HepG2 (cell line): ENCODE data around the gene RNASE9. TPM values are rescaled to one million over a fixed set of nuclear protein-coding genes. Genes with fewer than 3 reads are reported as not detected.

Experiments used
- AHR ChIP-seq: IDR thresholded peaks from 2 replicates; pipeline ENCODE4 v1.6.1; 2018; ENCODE audit warnings: missing genetic modification reagents, missing compliant biosample characterization
- KLF16 ChIP-seq, 2 experiments: sonication (generic) in 1 of 2; formaldehyde crosslinking in 1 of 2; IDR thresholded peaks; 2 replicates each; pipeline versions ENCODE4 v1.6.1 to v1.8.0; 2016 to 2023; ENCODE audit warnings: missing genetic modification reagents in 2 of 2, missing compliant biosample characterization in 1 of 2
- TBX3 ChIP-seq: fragments of 450-650 bp; IDR thresholded peaks from 2 replicates; pipeline ENCODE4 v1.6.1; 2017; ENCODE audit warnings: antibody characterized with exemption, mild to moderate bottlenecking, inconsistent platforms, borderline replicate concordance
- THAP11 ChIP-seq: IDR thresholded peaks from 2 replicates; pipeline ENCODE4 v1.6.1; 2016; ENCODE audit warnings: missing biosample characterization, missing genetic modification reagents
- TOPORS ChIP-seq: sonication (generic); formaldehyde crosslinking; IDR thresholded peaks from 2 replicates; pipeline ENCODE4 v1.8.0; 2023; ENCODE audit warnings: mild to moderate bottlenecking, missing genetic modification reagents
- TRIM24 ChIP-seq: sonication (generic); formaldehyde crosslinking; IDR thresholded peaks from 2 replicates; pipeline ENCODE4 v1.8.0; 2022; ENCODE audit warnings: mild to moderate bottlenecking, missing genetic modification reagents
- ZBTB4 ChIP-seq: sonication (generic); formaldehyde crosslinking; IDR thresholded peaks from 2 replicates; pipeline ENCODE4 v1.4.0; 2020; ENCODE audit warnings: missing genetic modification reagents, mild to moderate bottlenecking, borderline replicate concordance
- ZNF138 ChIP-seq: sonication (generic); formaldehyde crosslinking; IDR thresholded peaks from 2 replicates; pipeline ENCODE4 v1.5.0; 2020; ENCODE audit warnings: mild to moderate bottlenecking, low read depth, missing genetic modification reagents
- ZNF33B ChIP-seq: sonication (generic); formaldehyde crosslinking; IDR thresholded peaks from 2 replicates; pipeline ENCODE4 v1.5.1; 2020; ENCODE audit warnings: mild to moderate bottlenecking, missing genetic modification reagents
- ZNF547 ChIP-seq: sonication (generic); formaldehyde crosslinking; IDR thresholded peaks from 2 replicates; pipeline ENCODE4 v1.5.1; 2020; ENCODE audit warnings: mild to moderate bottlenecking, missing genetic modification reagents
- ZNF550 ChIP-seq: sonication (generic); formaldehyde crosslinking; IDR thresholded peaks from 2 replicates; pipeline ENCODE4 v1.4.0; 2020; ENCODE audit warnings: mild to moderate bottlenecking, missing genetic modification reagents, borderline replicate concordance
- ZNF720 ChIP-seq: sonication (generic); formaldehyde crosslinking; IDR thresholded peaks from 2 replicates; pipeline ENCODE4 v1.4.0; 2020; ENCODE audit warnings: missing genetic modification reagents
- ZNF891 ChIP-seq: sonication (generic); formaldehyde crosslinking; IDR thresholded peaks from 2 replicates; pipeline ENCODE4 v1.5.0; 2020; ENCODE audit warnings: mild to moderate bottlenecking, missing genetic modification reagents
- polyA plus RNA-seq, 8 experiments: library from polyadenylated mRNA; depleted of rRNA in 3 of 8; stranded (reverse) in 7 of 8; unstranded in 1 of 8; fragments of >200 nt; fragmentation: Illumina TruSeq in 4 of 8; extraction: Trizol in 4 of 8; gene quantifications; 2 replicates each; pipeline versions ENCODE4 v1.2.1 to v1.2.3, GENCODE V29; 2011 to 2016; ENCODE audit warnings: low read depth in 4 of 8, missing spikeins in 1 of 8, mixed read lengths in 1 of 8; ENCODE audit not compliant: insufficient read depth in 1 of 8
- total RNA-seq, 5 experiments: library from RNA; depleted of rRNA; stranded (reverse); fragments of >200 nt; fragmentation: Illumina TruSeq; extraction: Trizol; gene quantifications; 2 replicates each; pipeline ENCODE4 v1.2.3, GENCODE V29; 2016; ENCODE audit warnings: low read depth in 1 of 5
- TF ChIP-seq, protein P1 (sequence below): IDR thresholded peaks from 2 replicates; pipeline ENCODE4 v1.6.1; 2016; ENCODE audit warnings: mild to moderate bottlenecking
- TF ChIP-seq, protein P2 (sequence below): sonication (generic); formaldehyde crosslinking; IDR thresholded peaks from 2 replicates; pipeline ENCODE4 v1.4.0; 2020; ENCODE audit warnings: missing genetic modification reagents, borderline replicate concordance
- TF ChIP-seq, protein P3 (sequence below): sonication (generic); formaldehyde crosslinking; IDR thresholded peaks from 2 replicates; pipeline ENCODE4 v1.5.1; 2020; ENCODE audit warnings: mild to moderate bottlenecking, moderate library complexity, missing genetic modification reagents

Gene RNASE9
- total and polyA plus RNA-seq, 2 of the 13 experiments (the other 11 are each of a cell fraction or from before 2014, with no cell fraction given): not detected

DNA sequence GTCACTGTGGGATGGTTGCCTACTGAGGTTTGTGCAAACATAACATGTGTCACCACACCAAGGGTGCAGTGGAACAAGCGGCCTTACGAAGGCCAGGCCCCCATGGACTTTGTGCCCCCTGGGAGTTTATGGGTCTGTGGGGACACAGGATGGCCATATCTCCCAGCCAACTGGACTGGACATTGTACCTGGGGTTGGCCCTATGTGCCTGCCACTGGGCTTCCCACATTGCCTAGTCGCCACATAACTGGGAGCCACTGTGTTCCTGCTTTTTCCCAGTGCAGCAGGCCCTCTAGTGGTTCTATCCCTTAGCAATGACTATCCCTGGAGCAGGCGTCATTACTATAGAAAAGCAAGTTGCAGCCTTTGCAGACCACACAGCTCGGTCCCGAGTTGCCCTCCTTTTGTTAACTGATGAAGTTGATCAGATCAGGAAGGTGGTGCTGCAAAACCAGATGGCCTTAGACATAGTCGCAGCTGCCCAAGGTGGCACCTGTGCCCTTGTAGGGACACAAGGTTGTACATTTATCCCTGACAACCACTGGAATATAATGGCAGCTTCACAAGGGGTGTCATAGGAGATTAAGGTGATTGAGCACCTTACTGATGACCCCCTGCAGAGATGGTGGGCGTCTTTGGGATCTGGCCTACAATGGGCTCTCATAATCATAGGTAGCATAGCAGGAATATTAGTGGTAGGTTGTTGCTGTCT, 45.5 kb upstream of the RNASE9 start (continued):
- TF ChIP-seq, protein P1, sequence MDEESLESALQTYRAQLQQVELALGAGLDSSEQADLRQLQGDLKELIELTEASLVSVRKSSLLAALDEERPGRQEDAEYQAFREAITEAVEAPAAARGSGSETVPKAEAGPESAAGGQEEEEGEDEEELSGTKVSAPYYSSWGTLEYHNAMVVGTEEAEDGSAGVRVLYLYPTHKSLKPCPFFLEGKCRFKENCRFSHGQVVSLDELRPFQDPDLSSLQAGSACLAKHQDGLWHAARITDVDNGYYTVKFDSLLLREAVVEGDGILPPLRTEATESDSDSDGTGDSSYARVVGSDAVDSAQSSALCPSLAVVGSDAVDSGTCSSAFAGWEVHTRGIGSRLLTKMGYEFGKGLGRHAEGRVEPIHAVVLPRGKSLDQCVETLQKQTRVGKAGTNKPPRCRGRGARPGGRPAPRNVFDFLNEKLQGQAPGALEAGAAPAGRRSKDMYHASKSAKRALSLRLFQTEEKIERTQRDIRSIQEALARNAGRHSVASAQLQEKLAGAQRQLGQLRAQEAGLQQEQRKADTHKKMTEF (CRISPR knock-in tag): peak; percentile 60; the same call in 1 of the 2 replicates
- TF ChIP-seq TOPORS (no peak), ZNF720 (CRISPR knock-in tag) (no peak), ZNF138 (CRISPR knock-in tag) (no peak), AHR (no peak), TBX3 (no peak), ZNF891 (CRISPR knock-in tag) (no peak), KLF16 (CRISPR knock-in tag; IDR thresholded peaks at IDR 0.05) (no peak), ZNF550 (no peak), THAP11 (CRISPR knock-in tag) (no peak), ZNF33B (CRISPR knock-in tag) (0 out of 2 replicates have a peak, but pooled peaks have one; percentile 22), ZBTB4 (CRISPR knock-in tag) (no peak), ZNF547 (peak; percentile 48; the same call in 1 of the 2 replicates), TRIM24 (CRISPR knock-in tag) (peak; percentile 49; the same call in 1 of the 2 replicates)
- TF ChIP-seq, protein P2, sequence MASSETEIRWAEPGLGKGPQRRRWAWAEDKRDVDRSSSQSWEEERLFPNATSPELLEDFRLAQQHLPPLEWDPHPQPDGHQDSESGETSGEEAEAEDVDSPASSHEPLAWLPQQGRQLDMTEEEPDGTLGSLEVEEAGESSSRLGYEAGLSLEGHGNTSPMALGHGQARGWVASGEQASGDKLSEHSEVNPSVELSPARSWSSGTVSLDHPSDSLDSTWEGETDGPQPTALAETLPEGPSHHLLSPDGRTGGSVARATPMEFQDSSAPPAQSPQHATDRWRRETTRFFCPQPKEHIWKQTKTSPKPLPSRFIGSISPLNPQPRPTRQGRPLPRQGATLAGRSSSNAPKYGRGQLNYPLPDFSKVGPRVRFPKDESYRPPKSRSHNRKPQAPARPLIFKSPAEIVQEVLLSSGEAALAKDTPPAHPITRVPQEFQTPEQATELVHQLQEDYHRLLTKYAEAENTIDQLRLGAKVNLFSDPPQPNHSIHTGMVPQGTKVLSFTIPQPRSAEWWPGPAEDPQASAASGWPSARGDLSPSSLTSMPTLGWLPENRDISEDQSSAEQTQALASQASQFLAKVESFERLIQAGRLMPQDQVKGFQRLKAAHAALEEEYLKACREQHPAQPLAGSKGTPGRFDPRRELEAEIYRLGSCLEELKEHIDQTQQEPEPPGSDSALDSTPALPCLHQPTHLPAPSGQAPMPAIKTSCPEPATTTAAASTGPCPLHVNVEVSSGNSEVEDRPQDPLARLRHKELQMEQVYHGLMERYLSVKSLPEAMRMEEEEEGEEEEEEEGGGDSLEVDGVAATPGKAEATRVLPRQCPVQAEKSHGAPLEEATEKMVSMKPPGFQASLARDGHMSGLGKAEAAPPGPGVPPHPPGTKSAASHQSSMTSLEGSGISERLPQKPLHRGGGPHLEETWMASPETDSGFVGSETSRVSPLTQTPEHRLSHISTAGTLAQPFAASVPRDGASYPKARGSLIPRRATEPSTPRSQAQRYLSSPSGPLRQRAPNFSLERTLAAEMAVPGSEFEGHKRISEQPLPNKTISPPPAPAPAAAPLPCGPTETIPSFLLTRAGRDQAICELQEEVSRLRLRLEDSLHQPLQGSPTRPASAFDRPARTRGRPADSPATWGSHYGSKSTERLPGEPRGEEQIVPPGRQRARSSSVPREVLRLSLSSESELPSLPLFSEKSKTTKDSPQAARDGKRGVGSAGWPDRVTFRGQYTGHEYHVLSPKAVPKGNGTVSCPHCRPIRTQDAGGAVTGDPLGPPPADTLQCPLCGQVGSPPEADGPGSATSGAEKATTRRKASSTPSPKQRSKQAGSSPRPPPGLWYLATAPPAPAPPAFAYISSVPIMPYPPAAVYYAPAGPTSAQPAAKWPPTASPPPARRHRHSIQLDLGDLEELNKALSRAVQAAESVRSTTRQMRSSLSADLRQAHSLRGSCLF (CRISPR knock-in tag): no peak
- TF ChIP-seq, protein P3, sequence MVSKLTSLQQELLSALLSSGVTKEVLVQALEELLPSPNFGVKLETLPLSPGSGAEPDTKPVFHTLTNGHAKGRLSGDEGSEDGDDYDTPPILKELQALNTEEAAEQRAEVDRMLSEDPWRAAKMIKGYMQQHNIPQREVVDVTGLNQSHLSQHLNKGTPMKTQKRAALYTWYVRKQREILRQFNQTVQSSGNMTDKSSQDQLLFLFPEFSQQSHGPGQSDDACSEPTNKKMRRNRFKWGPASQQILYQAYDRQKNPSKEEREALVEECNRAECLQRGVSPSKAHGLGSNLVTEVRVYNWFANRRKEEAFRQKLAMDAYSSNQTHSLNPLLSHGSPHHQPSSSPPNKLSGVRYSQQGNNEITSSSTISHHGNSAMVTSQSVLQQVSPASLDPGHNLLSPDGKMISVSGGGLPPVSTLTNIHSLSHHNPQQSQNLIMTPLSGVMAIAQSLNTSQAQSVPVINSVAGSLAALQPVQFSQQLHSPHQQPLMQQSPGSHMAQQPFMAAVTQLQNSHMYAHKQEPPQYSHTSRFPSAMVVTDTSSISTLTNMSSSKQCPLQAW (CRISPR knock-in tag): peak; percentile 79
